GM12874 (cell line): Measurements from ENCODE around the gene OTUB2.

Experiments
- CTCF ChIP-seq: IDR thresholded peaks from 2 replicates; pipeline ENCODE4 v1.5.1; 2011; ENCODE audit warnings: low read depth, mild to moderate bottlenecking, control low read depth, low read length, moderate library complexity; ENCODE audit not compliant: insufficient read depth

The OTUB2 gene

GRCh38 chr14:94029671-94030203 is 3.6 kb downstream of the OTUB2 start:
- TF ChIP-seq CTCF, result no peak

GRCh38 chr14:94030571-94030970 is 4.4 kb downstream of the OTUB2 start:
- TF ChIP-seq CTCF, result no peak

GRCh38 chr14:94031161-94031882 is 5.2 kb downstream of the OTUB2 start:
- TF ChIP-seq CTCF, result no peak

GRCh38 chr14:94031883-94032279 is 5.7 kb downstream of the OTUB2 start:
- TF ChIP-seq CTCF, result no peak

- no peak for TF ChIP-seq CTCF
These were observed 8.7 kb downstream of the OTUB2 start for GRCh38 chr14:94034886-94035285.

GRCh38 chr14:94036313-94037167 is 10.4 kb downstream of the OTUB2 start:
- TF ChIP-seq CTCF, result peak; percentile 90

GRCh38 chr14:94037954-94038353 is 11.8 kb downstream of the OTUB2 start:
- no peak for TF ChIP-seq CTCF
